Neuron (in vitro differentiated cells): ENCODE data around the gene BCDIN3D.

Experiments
- H2AFZ ChIP-seq: one replicate; pipeline ENCODE4 v1.6.1; 2013; ENCODE audit warnings: low read depth, mild to moderate bottlenecking, inconsistent platforms, low read length, moderate library complexity
- H3K27me3 ChIP-seq: one replicate; pipeline ENCODE4 v1.6.1; 2013; ENCODE audit warnings: low read length; ENCODE audit not compliant: insufficient read depth
- H3K36me3 ChIP-seq: one replicate; pipeline ENCODE4 v1.6.1; 2013; ENCODE audit warnings: low read length; ENCODE audit not compliant: insufficient read depth
- H3K4me1 ChIP-seq: one replicate; pipeline ENCODE4 v1.6.1; 2013; ENCODE audit warnings: low read length; ENCODE audit not compliant: insufficient read depth
- H3K4me3 ChIP-seq: 2 replicates; pipeline ENCODE4 v1.5.1; 2013; ENCODE audit warnings: mild to moderate bottlenecking, low read length, moderate library complexity
- H3K9me3 ChIP-seq: one replicate; pipeline ENCODE4 v1.6.1; 2013; ENCODE audit warnings: low read length

The BCDIN3D gene

DNA sequence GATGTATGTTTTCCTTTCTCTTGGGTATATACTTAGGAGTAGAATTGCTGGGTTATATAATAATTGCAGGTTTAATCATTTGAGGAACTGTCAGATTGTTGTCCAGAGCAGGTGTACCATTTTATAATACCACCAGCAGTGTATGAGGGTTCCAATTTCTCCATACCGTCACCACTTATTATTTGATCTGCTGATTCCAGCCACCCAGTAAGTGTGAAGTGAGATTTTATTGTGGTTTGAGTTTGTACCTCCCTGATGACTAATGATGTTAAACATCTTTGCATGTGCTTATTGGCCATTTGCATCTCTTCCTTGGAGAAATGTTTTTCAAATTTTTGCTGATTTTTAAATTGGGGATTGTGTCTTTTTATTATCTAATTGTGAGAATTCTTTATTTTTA is 29.8 kb downstream of the BCDIN3D start:
- Histone ChIP-seq H3K4me3 (no peak overlapping the region), H3K4me1 (peaks cover 23% of the 10 kb centered on the region), H2AFZ (no peak overlapping the region), H3K27me3 (no peaks in the 10 kb centered on the region), H3K36me3 (no peaks in the 10 kb centered on the region), H3K9me3 (peaks cover 2% of the 10 kb centered on the region)

DNA sequence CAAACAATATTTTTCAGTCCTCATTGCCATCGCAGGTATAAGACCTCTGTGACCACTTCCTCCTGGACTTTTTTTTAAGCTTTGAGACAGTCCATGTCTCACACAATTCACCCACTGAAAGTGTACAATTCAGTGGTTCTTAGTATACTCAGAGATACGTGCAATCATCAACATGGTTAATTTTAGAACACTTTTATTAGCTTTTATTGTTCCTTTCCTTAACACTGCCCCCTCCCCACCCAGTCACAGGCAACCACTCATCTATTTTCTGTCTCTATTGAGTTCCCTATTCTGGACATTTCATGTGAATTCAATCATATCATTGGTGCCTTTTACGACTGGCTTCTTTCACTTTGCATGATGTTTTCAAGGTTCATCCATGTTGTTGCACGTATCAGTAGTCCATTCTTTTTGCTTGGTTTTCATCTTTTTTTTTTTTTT is 30.9 kb downstream of the BCDIN3D start:
- Histone ChIP-seq H3K4me1 (peaks cover 29% of the 10 kb centered on the region), H3K36me3 (peaks cover 2% of the 10 kb centered on the region), H3K4me3 (no peak overlapping the region), H3K9me3 (peaks cover 2% of the 10 kb centered on the region), H3K27me3 (no peaks in the 10 kb centered on the region), H2AFZ (no peak overlapping the region)

DNA sequence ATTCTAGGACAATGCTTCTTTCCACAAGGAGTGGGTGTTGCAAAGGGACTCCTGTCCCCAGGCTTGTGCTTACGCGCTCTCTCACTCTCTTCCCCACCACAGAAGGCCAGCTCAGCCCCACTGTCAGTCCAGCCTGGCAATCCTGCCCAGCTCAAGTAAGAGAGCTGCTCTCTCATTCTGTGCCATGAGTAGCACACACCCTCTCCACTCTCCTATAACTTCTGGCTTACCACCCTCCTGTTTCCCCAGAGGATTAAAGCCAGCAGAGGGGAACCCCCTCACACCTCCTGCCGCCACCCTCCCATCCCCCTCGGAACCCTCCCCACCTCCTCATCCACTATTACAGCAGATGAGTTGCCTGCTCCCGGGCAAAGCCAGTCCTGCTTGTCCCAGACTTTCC is 31.8 kb downstream of the BCDIN3D start:
- Histone ChIP-seq H2AFZ (no peak overlapping the region), H3K4me1 (peaks cover 29% of the 10 kb centered on the region), H3K9me3 (peaks cover 1% of the 10 kb centered on the region), H3K4me3 (no peak overlapping the region), H3K36me3 (peaks cover 2% of the 10 kb centered on the region), H3K27me3 (no peaks in the 10 kb centered on the region)

DNA sequence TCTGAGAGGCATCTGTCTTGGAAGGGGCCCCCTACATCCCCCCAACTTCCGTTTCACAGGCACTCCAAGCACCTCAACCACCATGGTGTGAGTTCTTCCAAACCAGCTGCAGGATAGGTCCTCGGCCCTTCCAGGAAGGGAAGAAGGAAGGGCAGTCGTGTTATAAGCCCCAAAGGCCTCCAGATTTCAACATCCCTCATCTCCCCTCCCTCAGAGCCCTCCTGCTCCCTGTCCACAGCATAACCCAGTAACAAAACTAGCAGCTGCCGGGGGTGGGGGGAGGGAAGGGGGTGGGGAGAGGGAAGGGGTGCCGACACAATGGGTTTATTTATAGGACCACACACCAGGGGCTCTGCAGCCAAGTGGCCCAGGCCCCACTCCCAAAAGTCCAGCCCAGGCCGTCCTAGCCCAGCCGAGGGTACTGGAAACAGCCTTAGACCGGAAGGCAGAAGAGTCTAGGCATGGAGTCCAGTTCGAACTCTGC is 33.0 kb downstream of the BCDIN3D start:
- H3K4me3 ChIP-seq: no peak overlapping the region

DNA sequence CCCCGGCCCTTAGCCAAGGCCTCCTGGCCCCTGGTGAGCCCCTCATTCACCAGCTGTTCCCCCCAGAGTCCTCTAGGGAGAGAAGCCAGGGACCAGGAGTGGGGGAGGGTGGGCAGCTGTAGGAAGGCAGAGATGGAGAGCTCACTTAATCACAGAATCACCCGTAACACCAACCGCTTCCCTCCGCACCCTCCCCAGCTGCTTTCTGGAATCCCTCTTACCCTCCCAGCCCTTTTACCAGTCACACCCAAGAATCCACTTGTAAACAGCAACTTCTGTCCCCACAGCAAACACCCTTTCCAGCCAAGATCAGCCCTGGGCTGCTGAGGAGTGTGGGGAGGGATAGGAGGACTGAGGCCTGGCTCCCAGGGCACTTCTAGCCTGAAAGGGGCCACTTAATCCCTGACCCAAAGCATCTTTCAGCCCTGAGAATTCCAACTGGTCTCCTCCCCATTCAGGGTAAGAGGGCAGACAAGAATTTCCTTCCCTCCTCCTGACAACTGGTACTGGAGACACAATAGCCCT is 33.5 kb downstream of the BCDIN3D start:
- H3K4me3 ChIP-seq: peak overlapping the region; percentile 19
- H3K27me3 ChIP-seq: no peaks in the 10 kb centered on the region
- H3K36me3 ChIP-seq: peaks cover 14% of the 10 kb centered on the region

More for the DNA sequence above, 33.0 kb downstream of the BCDIN3D start:
- H3K4me1 ChIP-seq: peaks cover 29% of the 10 kb centered on the region
- H3K27me3 ChIP-seq: no peaks in the 10 kb centered on the region
- peaks cover 10% of the 10 kb centered on the region for H3K36me3 ChIP-seq
- no peak overlapping the region for H2AFZ ChIP-seq
- no peaks in the 10 kb centered on the region for H3K9me3 ChIP-seq

DNA sequence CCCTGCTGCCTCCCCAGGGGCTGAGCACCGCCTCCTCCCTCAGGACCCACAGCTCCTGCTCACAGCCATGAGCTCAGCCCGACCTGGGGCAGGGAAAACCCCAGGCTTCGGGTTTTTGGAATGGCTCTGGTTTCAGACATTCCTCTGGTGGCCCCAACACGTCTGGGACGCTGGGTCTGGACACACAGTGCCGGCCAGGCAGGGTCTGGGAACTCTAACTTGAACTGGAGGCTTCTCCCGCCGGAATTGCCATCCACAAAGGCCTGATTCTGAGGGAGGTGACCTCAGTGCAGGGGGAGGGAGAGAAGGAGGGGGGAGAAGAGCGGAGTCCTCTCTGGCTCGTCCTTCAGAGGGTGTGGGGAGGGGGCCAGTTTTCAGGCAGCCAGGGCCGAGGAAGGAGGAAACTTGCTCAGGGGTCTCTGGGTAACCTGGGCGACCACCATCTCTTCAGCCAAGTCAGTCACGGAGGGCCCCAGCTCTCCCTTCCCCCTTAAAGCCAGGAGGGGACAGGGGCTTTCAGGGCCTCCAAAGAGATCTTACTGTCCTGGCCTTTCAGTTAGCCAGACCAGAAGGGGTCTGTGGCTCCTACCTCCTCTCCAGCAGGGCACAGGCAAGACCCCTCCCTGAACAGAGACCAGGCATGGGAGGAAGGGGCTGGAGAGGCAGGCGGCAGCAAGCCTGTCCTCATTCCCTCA is 34.1 kb downstream of the BCDIN3D start:
- Histone ChIP-seq H3K36me3 (peaks cover 20% of the 10 kb centered on the region), H2AFZ (no peak overlapping the region), H3K9me3 (no peaks in the 10 kb centered on the region), H3K27me3 (no peaks in the 10 kb centered on the region), H3K4me1 (peaks cover 29% of the 10 kb centered on the region), H3K4me3 (peak overlapping the region; percentile 19)

More for the DNA sequence above, 33.5 kb downstream of the BCDIN3D start:
- H3K9me3 ChIP-seq: no peaks in the 10 kb centered on the region
- H3K4me1 ChIP-seq: peaks cover 29% of the 10 kb centered on the region
- H2AFZ ChIP-seq: no peak overlapping the region

DNA sequence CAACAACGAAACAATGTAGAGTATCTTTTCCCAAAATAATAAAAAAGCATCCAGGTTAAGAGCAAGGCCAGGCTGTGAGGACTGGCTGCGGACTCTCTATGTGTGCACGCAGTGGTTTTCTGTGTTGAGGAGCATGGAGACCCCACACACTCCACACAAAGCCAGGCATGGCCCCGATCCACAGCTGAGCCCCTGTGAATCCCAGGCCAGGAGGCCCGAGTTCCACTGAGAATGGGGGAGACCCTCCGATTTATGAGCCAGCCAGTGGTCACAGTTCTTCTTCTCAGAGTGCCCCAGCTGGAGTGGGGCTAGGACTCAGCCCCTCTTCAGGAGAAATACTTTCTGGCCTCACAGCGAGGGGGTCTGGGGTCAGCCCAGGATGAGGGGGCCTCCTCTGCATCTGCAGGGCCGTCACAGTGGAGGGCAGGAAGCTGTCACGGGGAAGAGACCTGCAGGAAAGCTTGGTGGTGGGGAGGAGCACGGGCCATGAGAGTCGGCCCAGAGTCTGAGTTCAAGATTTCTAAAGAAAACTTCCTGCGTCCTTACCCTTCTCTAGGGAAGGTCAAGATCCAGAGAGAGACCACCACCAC is 34.8 kb downstream of the BCDIN3D start:
- H3K27me3 ChIP-seq: no peaks in the 10 kb centered on the region
- peak overlapping the region; percentile 19 for H3K4me3 ChIP-seq
- peaks cover 27% of the 10 kb centered on the region for H3K36me3 ChIP-seq
- no peaks in the 10 kb centered on the region for H3K9me3 ChIP-seq
- H3K4me1 ChIP-seq: peaks cover 29% of the 10 kb centered on the region
- H2AFZ ChIP-seq: no peak overlapping the region

DNA sequence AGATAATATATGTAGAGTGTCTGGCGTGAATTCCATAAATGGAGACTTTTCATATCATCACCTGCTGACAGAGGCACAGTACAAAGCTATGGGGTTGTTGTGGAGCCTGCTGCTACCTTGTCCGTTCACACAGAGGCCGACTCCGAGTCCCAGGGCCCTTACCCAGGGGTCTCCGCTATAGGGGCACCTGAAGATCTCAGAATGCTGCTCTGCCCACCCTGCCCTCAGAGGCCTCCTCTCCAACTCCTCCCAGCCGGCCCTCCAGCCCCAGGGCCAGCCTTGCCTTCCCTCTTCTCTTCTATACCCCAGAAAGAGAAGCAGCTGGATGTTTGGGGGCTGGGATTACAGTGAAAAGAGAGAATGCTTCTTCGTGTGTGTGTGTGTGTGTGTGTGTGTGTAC is 36.0 kb downstream of the BCDIN3D start:
- no peaks in the 10 kb centered on the region for H3K27me3 ChIP-seq
- no peak overlapping the region for H3K4me3 ChIP-seq
- no peak overlapping the region for H2AFZ ChIP-seq
- H3K9me3 ChIP-seq: no peaks in the 10 kb centered on the region
- H3K36me3 ChIP-seq: peaks cover 35% of the 10 kb centered on the region
- peaks cover 29% of the 10 kb centered on the region for H3K4me1 ChIP-seq

DNA sequence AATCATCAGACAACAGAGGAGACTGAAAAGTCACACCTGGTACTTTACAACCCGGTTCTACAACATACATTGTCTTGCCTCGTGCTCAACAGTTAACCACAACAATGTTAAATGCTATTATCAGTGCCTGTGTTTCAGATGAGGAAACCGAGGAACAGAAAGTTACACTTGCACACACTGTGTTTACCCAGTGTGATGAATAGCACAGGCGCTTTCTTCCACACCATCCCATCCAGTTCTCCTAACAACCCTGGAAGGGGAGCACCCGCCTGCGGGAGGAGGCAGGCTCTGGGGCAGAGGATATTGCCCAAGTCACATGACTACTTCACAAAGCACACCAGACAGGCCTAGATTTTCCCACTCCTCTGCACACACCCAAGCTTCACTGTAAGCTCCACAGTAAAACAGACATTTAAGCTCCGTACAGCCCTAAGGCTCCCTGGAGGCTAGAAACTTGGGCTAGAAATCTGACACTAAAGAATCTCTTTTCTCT is 36.5 kb downstream of the BCDIN3D start:
- Histone ChIP-seq H3K36me3 (peaks cover 40% of the 10 kb centered on the region), H3K4me3 (no peak overlapping the region), H3K4me1 (peaks cover 29% of the 10 kb centered on the region), H3K27me3 (no peaks in the 10 kb centered on the region), H2AFZ (no peak overlapping the region), H3K9me3 (no peaks in the 10 kb centered on the region)

DNA sequence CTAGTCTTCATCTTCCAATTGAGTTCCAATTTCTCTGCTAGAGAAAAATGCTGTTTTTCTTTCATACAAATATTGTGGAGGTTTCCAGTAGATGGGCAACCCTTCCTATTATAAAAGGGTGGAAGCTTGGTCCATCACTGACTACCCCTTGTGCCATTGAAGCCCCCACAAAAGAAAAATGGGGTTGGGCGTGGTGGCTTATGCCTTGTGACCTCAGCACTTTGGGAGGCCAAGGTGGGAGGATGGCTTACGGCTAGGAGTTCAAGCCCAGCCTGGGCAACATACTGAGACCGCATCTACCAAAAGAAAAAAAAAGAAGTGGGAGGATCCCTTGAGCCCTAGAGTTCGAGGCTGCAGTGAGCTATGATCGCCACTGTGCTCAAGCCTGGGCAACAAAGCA is 37.5 kb downstream of the BCDIN3D start:
- Histone ChIP-seq H2AFZ (no peak overlapping the region), H3K9me3 (no peaks in the 10 kb centered on the region), H3K4me1 (peaks cover 28% of the 10 kb centered on the region), H3K27me3 (no peaks in the 10 kb centered on the region), H3K36me3 (peaks cover 46% of the 10 kb centered on the region), H3K4me3 (no peak overlapping the region)

DNA sequence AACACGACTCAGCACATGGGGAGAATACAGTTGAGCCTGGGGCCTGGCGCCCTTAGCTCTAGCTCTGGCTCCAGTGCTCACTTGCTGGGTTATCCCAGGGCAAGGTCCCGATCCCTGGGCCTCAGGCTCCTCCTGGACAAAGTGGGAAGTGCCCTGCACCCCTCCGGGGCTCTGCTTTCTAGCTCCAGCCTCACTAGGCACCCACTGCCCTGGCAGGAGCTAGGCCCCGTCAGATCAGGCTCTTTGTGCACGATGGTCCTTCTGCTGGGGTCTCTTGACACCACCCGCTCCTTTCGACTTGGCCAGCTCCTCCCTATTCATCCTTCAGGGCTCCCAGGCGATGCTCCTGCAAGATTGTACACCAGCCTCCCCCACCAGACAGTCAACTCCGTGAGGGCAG is 38.1 kb downstream of the BCDIN3D start:
- Histone ChIP-seq H2AFZ (no peak overlapping the region), H3K4me3 (no peak overlapping the region), H3K4me1 (peaks cover 23% of the 10 kb centered on the region), H3K27me3 (no peaks in the 10 kb centered on the region), H3K9me3 (no peaks in the 10 kb centered on the region), H3K36me3 (peaks cover 50% of the 10 kb centered on the region)

DNA sequence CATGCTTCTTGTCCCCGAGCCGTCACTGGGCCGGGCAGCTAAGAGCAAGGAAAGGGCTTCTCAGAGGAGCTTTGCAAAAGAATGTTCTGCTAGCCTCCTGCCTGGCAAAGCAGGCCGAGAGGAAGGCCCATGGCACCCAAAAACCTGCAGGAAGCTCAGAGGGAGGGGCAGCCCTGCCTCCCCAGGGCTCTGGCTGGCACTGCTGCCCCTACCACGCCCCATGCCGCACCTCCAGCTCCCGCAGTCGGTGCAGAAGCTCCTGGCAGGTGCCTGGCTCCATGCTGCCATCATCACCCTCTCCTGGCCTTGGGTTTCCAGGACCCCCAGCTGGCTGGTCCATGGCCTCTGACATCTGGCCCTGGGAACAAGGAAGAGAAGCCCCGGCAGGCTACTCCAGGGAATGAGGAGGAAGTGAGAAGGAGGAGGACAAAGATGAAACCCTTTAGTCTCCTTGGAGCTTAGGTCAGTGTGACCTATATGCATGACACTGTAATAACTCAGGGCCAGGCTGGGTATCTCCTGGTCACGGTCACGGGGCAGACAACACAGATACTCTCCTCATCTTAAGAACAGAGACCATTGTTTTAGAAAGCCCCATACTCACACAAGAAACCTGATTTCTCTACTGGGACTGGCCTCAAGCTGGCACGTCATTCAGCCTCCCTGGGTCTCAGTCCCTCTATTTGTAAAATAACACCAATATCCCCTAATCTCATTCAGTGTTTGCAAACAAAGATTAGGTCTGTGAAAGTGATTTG is 39.0 kb downstream of the BCDIN3D start:
- H3K27me3 ChIP-seq: no peaks in the 10 kb centered on the region
- H3K9me3 ChIP-seq: no peaks in the 10 kb centered on the region
- no peak overlapping the region for H2AFZ ChIP-seq
- H3K4me1 ChIP-seq: peaks cover 14% of the 10 kb centered on the region
- no peak overlapping the region for H3K4me3 ChIP-seq
- peaks cover 50% of the 10 kb centered on the region for H3K36me3 ChIP-seq
